GM19099 (cell line): ENCODE measurements around the gene CC2D2B.

Experiments used
- POLR2A ChIP-seq: IDR thresholded peaks from 3 replicates; pipeline ENCODE4 v1.6.1; 2011; ENCODE audit warnings: low read depth; ENCODE audit not compliant: insufficient read length; ENCODE audit errors: extremely low read depth

Gene CC2D2B

GRCh38 chr10:95907456-95908253 is at the start of gene CC2D2B:
Gene CC2D2B (plus strand): TSS chr10:95907975. CDS start chr10:95911324, 3,349 bp downstream.
- peak; percentile 62 for TF ChIP-seq POLR2A

GRCh38 chr10:95860166-95860940 is 47.4 kb upstream of the CC2D2B start:
- TF ChIP-seq POLR2A = no peak

- no peak for TF ChIP-seq POLR2A
Observed at GRCh38 chr10:95861386-95861785, 46.4 kb upstream of the CC2D2B start.

- no peak for TF ChIP-seq POLR2A
Observed at GRCh38 chr10:95864906-95865813, 42.6 kb upstream of the CC2D2B start.

- no peak for TF ChIP-seq POLR2A
Observed at GRCh38 chr10:95865814-95866466, 41.8 kb upstream of the CC2D2B start.

GRCh38 chr10:95866467-95866842 is 41.3 kb upstream of the CC2D2B start:
- no peak for TF ChIP-seq POLR2A

GRCh38 chr10:95867866-95868265 is 39.9 kb upstream of the CC2D2B start:
- no peak for TF ChIP-seq POLR2A

- no peak for TF ChIP-seq POLR2A
Observed at GRCh38 chr10:95872158-95872711, 35.5 kb upstream of the CC2D2B start.

GRCh38 chr10:95873139-95873538 is 34.6 kb upstream of the CC2D2B start:
- TF ChIP-seq POLR2A = no peak

GRCh38 chr10:95873651-95874050 is 34.1 kb upstream of the CC2D2B start:
- TF ChIP-seq POLR2A = no peak

- TF ChIP-seq POLR2A = no peak
Observed at GRCh38 chr10:95876756-95877155, 31.0 kb upstream of the CC2D2B start.

- peak; percentile 10 for TF ChIP-seq POLR2A
Observed at GRCh38 chr10:95877881-95878280, 29.9 kb upstream of the CC2D2B start.

GRCh38 chr10:95880704-95881103 is 27.1 kb upstream of the CC2D2B start:
- no peak for TF ChIP-seq POLR2A

GRCh38 chr10:95881316-95881715 is 26.5 kb upstream of the CC2D2B start:
- no peak for TF ChIP-seq POLR2A
